NCI-H2107 (cell line): ENCODE measurements around the gene OSTN.
"Not testable (repeated sequence)": the region's sequence is repeated elsewhere in the genome, so short reads cannot be mapped to it uniquely, and the experiment has no call there.

Experiments
- DNase-seq: peaks from one replicate; lab custom pipeline; 2025; lab: John Stamatoyannopoulos, UW

The OSTN gene

DNA sequence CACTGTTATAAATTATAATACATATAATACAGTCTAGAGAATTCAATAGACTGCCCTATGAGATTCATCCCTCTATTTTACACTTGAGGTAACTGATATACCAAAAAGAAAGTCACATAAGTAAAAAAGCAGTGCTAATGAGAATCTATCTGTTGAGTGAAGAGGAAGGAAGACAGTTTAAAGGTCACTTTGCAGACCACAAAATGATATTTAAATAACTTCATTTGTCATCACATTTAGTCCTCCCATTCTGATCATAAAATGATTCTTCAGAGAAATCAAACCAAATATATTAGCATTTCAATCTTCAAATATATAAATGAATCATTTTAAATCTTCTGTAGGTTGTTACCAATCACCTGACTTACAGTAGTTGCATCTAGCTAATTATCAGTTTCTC is 69.7 kb downstream of the OSTN start:
- no peak for DNase-seq

DNA sequence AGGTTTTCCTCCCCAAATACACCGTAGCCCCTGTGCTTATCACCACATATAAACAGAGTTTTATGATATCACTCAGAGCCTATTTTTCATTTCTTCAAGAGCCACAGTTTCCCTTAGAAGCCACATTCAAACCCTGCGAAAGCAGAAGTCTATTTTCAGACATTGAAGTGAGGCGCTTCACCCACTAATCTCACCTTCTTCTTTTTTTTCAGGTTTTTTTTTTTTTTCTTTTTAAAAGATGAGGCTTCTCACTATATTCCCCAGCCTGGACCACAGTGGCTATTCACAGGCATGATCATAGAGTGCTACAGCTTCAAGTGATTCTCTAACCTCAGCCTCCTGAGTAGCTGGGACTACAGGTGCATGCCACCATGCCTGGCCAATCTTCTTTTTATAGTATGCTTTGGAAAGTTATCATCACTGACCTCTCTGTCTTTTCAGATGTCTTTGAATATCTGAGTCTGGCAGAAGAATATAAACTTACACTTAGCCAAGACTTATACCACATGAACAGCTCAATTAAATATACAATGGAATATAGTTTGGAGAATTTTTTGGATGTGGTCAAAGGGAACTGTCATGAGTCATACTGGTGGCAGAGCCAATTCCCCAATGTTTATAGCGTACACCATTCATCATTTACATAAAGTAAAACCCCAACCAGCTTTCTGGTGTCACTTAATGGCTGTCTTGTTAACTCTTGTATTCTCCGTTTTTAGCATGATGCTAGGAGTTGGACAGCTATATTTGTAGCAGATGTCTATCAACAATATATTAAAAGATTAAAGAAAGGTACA is 70.4 kb downstream of the OSTN start:
- no peak for DNase-seq

DNA sequence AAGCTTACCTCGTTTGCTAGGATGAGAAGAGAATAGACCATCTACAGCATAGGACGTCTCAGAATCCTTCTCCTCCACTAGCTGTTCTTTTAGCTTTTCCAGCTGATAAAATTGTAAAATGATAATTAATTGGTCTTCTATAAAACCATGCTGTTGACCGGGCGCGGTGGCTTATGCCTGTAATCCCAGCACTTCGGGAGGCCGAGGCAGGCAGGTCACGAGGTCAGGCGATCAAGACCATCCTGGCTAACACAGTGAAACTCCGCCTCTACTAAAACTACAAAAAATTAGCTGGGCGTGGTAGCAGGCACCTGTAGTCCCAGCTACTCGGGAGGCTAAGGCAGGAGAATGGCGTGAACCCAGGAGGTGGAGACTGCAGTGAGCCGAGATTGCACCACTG is 76.2 kb downstream of the OSTN start:
- DNase-seq, result not testable (repeated sequence)

DNA sequence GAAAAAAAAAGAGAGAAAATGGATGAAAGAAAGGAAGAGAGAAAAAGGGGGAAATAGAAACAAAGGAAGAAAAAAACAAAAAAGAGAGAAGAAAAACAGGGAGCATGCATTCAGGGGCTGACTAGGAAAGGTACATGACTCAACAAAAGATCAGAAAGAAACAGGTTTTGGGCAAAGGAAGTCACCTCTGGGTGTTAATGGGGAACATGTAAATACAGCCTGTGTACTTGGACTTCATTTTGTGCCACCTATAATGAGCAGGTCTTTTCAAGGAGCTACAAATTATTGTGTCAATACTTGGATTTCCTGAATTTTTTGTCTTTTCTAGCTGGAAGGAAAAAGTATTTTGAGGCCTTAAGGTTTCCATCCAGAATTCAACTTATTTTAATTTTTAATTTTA is 76.7 kb downstream of the OSTN start:
- no peak for DNase-seq

DNA sequence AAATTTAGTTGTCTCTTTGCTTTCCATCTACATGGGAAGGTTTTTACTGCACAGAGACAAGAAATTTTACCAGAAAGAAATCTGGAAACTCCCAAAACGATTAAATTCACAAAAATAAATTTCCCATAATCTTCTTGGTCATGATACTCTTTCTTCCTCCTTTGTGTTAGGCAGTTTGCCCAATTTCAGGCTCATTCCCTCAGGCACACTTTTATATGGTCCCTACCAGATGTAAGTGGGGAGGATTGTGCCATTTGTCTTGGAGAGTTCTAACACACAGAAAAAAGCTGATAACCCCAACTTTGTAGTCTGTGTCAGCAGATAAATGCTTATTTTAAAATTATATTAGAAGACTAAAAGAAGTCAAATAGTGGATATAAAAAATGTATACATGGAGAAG is 81.1 kb downstream of the OSTN start:
- DNase-seq, result no peak

DNA sequence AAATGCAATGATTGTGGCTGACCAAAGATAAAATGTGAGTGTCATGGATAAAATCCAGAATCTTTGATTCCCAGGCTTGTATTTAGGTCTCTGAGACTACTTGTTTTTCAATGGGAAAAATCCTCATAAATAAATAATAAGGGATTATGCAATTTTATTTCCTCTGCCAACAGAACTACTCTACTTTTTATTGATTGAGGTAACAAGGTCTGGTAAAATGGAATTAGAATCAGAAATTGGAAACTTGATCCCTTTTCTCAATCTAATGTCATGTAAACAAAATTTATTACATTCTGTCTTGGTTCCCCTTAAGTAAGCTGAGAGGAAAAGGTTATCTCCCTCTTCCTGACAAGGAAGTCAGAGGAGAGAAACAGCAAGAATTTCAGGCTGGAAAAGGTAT is 81.8 kb downstream of the OSTN start:
- no peak for DNase-seq

DNA sequence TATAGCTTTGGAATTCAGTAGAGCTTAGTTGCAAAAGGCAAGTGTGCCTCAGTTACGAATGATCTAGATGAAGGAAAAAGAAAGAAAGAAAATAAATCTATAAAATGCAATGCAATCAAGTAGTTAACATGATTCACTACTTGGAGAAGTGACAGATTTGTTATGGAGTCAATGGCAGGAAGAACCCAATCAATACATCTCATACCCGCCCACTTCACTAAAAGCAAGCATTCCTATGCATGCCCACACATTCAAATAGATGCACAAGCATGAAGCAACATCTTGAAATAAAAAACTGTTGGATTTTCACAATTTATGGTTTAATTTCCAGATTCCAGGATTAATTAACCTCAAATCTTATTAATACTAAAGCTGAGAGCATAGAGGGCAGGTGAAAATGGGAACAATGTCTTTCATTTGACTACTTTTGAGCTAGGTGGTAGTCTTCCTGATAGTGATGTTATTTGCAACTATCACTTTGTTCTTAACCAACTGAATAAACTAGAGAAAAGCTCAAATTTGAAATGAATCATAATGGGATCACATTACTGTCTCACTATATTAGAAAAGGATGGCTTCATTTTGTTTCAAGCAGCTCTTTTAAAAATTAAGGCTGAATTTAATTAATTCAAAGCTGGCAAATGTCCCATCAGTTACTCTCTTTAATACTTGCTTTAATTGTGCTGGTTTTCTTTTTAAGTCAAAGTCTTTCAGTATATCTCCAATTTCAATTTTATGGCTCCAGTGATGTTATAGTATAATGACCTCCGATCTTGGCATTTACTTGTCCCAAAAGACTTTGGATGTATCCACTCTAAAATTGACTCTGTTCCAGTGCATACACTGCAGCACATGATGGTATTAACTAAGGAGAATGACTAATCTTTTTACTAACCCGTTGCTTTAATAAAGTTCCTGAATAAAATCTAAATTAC is 83.5 kb downstream of the OSTN start:
- DNase-seq, result no peak

DNA sequence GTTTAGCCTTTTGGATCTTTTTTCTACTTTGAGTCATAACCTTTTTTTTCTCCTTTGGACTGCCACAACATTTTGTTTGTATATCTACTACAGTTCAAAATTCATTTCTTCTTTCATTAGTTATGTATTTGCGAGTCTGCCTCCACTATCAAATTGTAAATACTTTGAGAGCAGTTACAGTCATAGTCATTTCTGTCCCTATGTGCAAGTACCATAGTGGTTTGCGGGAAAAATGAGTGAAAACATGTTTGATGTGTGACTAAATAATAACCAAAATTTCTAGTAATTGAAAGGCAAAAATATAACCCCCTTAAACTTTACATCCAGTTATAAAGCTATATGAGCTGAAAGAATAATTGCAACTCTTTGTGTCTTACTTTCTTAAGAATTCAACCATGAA is 84.4 kb downstream of the OSTN start:
- no peak for DNase-seq

DNA sequence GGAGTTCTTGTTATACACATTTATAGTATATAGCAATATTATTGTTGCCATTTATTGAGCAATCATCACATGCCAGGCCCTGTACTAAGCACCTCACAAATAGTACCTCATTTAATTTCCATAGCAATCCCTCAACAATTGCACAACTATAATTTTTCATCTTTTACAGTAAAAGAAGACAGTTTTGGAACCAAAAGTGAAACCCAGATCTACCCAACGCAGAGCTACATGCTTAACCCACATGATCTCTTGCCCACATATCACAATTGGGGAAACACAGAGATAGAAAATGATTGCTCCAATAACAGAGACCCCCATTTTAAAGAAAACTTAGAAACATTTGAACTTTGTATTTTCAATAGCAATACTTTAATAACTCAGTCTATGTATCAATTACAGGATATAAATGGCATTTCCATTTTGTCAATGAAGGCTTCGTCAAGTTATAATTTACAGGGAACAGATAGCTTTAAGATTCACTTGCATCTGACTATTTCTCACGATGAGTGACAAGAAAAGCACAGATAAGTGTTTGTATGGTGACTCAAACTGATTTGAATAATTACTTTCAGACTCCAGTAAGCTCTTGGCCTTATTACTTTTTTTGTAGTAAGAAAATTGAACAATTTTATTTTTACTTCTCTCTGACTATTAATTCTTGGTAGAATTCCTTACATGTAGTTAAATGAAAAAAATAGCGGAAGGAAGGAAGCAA is 91.4 kb downstream of the OSTN start:
- DNase-seq, result no peak

DNA sequence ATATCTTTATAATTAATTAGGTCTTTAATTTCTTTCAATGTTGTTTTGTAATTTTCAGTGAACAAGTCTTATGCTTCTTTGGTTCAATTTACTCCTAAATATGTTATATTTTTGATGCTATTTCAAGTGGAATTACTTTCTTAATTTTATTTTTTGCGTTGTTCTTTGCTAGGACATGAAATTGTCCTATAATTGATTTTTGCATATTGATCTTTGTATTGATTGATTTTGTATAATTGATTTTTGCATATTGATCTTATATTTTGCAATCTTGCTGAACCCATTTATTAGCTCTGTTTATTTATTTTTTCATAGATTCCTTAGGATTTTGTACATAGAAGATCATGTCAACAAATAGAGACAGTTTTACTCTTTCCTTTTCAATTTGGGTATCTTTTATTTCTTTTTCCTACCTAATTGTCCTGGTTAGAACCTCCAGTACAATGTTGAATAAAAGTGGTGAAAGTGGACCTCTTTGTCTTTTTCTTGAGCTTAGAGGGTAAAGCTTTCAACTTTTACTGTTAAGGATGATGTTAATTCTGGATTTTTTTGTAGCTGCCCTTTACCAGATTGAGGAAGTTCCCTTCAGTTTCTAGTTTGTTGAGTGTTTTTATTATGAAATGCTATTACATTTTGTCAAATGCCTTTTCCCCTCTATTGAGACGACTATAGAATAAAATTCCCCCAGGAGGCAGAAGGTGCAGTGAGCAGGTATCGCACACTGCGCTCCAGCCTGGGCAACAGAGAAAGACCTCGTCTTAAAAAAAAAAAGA is 93.4 kb downstream of the OSTN start:
- no peak for DNase-seq

DNA sequence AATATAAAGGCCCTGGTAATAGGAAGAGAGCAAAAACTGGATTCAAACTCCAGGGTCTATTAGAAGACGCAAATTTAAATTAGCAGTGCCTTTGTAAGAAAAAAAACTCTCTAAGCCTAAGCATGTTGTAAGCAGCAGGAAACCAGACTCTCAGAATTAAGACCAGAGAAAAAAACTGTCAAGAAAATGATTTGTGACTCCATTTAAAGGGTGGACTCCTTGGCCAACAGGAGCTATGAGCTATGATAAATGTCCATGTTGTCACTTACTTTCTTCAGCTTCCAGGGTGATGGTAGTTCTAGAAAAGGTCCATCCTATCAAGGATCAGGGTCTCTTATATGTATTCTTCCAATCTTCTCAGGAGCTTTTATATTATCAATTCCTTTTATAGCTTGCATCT is 95.2 kb downstream of the OSTN start:
- no peak for DNase-seq

DNA sequence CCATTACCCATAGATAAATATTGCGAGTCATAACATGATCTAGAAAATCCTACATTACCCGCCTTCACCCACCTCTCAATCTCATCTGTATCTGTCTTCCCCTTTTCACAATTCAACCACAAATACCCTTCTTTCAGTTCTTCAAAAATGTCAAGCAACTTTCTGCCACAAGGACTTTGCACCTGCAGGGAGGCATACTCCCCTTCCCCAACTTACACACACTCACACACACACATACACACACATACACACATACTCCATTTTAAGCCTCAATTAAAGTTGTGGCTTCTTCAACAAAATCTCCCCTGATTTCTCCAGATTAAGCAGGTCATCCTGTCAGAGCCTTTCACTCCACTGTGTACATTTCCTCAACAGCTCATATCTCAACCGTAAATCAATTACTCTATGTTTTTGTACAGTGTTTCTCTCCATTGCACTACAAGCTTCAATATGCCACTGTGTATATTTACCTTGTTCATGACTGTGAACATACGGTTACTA is 97.0 kb downstream of the OSTN start:
- no peak for DNase-seq

DNA sequence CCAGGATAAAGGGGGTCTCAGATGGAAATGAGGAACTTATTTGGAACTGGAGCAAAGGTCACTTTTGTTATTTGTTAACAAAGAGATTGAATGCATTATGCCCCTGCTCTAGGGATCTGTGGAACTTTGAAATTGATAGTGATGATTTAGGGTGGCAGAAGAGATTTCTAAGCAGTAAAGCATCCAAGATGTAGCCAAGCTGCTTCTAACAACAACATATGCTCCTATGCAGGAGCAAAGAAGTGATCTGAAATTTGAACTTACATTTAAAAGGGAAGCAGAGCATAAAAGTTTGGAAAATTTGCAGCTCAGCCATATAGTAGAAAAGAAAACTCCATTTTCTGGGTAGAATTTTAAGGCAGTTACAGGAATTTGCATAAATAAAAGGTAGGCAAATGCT is 99.8 kb downstream of the OSTN start:
- no peak for DNase-seq

DNA sequence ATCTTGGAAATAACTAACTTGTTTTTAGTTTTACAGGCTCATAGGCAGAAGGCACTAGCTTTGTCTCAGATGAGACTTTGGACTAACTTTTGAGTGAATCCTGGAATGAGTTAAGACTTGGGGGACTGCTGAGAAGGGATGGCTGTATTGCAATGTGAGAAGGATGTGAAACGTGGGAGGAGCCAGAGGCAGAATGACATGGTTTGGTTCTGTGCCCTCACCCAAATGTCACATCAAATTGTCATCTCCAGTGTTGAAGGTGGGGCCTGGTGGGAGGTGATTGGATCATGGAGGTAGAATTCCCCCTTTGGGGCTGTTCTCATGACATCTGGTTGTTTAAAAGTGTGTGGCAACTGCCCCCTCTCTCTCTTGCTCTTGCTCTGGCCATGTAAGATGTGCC is 101.4 kb downstream of the OSTN start:
- no peak for DNase-seq

DNA sequence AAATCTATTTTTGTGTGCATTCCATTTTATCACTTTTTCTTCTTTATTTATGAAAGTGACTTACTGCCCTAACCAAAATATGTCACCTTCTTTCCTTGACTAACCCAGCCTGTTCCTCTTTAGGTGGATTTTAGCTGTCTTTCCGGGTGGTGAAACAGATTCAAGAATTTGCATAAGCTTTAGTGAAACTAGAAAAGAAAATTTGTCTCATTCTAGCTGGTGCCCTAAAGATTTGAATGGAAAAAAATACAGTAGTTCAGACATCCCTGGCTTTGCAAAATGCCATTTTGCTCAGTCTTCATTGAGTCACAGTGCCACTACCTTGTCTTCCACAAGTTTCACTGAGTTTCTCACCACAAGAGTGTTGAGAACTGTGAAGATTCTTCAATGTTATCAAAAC is 102.0 kb downstream of the OSTN start:
- no peak for DNase-seq

DNA sequence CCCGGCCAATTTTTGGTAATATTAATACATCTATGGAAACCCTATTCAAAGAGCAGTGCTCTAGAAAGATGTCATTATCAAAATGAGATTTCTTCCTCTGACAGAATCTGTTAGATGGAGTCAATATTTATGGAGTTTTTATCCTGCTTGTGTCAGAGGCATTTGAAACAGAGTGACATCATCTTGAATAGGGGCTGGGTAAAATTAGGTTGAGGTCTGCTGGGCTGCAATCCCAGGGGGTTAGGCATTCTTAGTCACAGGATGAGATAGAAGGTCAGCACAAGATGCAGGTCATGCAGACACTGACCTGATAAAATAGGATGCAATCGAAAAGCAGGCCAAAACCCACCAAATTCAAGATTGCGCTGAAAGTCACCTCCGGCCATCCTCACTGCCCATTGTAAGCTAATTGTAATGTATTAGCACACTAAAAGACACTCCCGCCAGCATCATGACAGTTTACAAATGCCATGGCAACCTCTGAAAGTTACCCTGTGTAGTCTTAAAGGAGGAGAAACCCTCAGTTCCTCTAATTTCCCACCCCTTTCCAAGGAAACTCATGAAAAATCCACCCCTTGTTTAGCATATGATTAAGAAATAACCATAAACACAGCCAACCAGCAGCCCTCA is 102.9 kb downstream of the OSTN start:
- DNase-seq, result no peak

DNA sequence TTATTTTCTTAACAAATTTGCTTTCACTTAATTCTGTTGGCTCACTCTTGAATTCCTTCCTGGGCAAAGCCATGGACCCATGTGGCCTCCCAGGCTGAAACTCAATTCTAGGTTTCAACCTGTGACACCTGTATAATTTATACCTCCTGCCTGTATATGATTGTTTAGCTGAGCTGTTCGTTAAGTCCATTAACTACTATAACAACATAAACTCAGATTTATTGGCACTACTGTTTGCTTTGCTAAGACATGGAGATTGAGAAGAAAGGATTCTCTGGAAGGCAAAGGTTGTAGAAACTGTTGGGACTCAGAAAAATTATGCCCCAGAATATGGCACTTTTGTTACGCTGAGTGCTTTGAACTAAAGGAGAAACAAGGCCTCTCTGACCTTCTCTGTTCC is 103.4 kb downstream of the OSTN start:
- no peak for DNase-seq

DNA sequence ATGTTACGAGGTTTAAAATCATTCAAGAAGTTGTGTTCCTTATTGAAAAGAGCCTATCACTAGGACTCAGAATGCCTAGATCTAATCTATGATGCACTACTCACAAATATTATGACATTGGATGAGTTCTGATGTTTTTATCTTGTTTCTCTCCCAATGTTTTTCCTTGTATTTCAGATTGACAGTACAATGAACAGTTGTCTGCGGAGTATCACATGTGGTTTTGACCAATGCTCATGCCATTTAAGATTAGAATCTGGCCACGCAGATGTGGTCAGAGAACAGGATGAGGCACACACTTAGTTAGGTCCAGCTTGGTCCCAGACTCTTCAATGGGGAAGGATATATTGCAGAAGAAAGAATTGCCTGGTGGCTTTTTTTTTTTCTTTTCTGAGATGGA is 104.6 kb downstream of the OSTN start:
- no peak for DNase-seq

DNA sequence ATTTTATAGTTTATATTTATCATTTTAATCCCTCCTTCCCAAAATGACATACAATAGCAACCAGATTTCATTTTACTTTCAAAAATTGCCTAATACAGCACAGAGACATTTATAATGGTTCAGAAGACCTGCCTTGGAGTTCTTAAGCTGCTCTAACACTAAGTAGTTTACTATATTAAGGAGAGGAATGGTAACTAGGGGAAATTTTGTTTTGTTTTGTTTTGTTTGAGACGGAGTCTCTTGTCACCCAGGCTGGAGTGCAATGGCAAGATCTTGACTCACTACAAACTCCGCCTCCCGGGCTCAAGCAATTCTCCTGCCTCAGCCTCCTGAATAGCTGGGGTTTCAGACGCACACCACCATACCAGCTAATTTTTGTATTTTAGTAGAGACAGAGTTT is 107.4 kb downstream of the OSTN start:
- DNase-seq, result no peak

DNA sequence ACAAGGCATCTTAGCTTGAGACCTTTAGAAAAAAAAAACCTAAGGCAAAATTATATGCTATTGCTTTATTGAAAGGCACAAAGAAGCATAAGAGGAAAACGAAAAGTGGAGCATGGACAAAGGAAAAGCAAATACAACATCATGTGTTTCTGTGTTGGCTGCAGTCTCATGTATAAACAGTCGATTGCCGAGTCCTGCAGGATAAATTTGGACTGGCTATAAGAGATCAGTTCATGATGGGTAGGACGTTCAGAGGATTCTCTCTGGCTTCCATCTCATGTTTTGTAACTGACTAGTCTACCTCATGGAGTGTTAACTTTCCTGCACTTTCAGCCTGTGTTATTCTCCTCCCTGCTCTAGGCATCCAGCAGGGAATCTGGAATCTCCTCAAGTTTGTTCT is 108.3 kb downstream of the OSTN start:
- DNase-seq, result no peak

DNA sequence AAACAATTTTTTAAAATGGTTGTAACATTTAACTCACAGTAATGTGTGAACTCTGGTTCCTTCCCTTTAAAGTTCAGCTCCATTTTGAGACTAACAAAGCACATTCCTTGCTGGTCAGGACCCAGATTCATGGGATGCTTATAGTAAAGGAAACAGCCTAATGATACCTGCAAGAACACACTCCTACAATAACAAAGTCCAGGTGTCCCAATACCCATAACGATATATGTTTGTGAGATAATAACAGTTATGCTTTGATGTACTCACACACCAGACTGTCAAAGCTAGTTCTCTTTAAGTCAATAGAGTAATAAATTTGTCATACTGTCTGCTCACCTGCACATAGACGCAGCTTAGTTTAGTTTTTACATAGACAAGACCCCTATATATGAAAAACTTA is 114.3 kb downstream of the OSTN start:
- no peak for DNase-seq
